ENCODE results near the gene SHISAL2B.
"Not testable (repeated sequence)": the region's sequence is repeated elsewhere in the genome, so short reads cannot be mapped to it uniquely, and the experiment has no call there.

Gene SHISAL2B

GRCh38 chr5:64659289-64659688, 31.0 kb upstream of the SHISAL2B start:
- no peak overlapping the region for H3K27ac ChIP-seq (ENCODE audit: low read depth, low read length)
- no peak overlapping the region for H3K9ac ChIP-seq (ENCODE audit: low read length)
- TF ChIP-seq CTCF (IDR thresholded peaks at IDR 0.05; ENCODE audit: insufficient read depth, low read length, poor library complexity, severe bottlenecking), result no peak
- no peak for TF ChIP-seq EZH2phosphoT487 (conservative IDR thresholded peaks at IDR 0.05; ENCODE audit: low read length)
- H3K9me3 ChIP-seq (ENCODE audit: insufficient read depth, low read length), result no peaks in the 10 kb centered on the region
- H3K9me2 ChIP-seq (replicated peaks; ENCODE audit: insufficient read depth, low read length), result no peaks in the 10 kb centered on the region; the same call in 1 of the 2 replicates
- H2AFZ ChIP-seq (ENCODE audit: low read depth, low read length, severe bottlenecking), result no peak overlapping the region
- no peaks in the 10 kb centered on the region for H3K27me3 ChIP-seq (ENCODE audit: low read length)
- H3K79me2 ChIP-seq (ENCODE audit: insufficient read depth, low read length), result no peaks in the 10 kb centered on the region
- H3K4me3 ChIP-seq (ENCODE audit: insufficient read depth, low read length, poor library complexity, severe bottlenecking), result no peak overlapping the region
- no peaks in the 10 kb centered on the region for H3F3A ChIP-seq (ENCODE audit: insufficient read depth)
- no peaks in the 10 kb centered on the region for H3K36me3 ChIP-seq (ENCODE audit: low read length)
- H4K20me1 ChIP-seq (ENCODE audit: low read depth, low read length), result no peaks in the 10 kb centered on the region
- H3K4me2 ChIP-seq (ENCODE audit: low read depth, low read length, poor library complexity, severe bottlenecking), result no peak overlapping the region

GRCh38 chr5:64663181-64663580, 27.1 kb upstream of the SHISAL2B start:
- H3K4me2 ChIP-seq (ENCODE audit: low read depth, low read length, poor library complexity, severe bottlenecking); H3K9ac ChIP-seq (ENCODE audit: low read length); H3K9me2 ChIP-seq (replicated peaks; ENCODE audit: insufficient read depth, low read length); H4K20me1 ChIP-seq (ENCODE audit: low read depth, low read length); H3K4me3 ChIP-seq (ENCODE audit: insufficient read depth, low read length, poor library complexity, severe bottlenecking); H3K27ac ChIP-seq (ENCODE audit: low read depth, low read length); H3K27me3 ChIP-seq (ENCODE audit: low read length); H3K9me3 ChIP-seq (ENCODE audit: insufficient read depth, low read length); H2AFZ ChIP-seq (ENCODE audit: low read depth, low read length, severe bottlenecking); H3K36me3 ChIP-seq (ENCODE audit: low read length); H3K79me2 ChIP-seq (ENCODE audit: insufficient read depth, low read length); H3F3A ChIP-seq (ENCODE audit: insufficient read depth): not testable (repeated sequence)

DNA sequence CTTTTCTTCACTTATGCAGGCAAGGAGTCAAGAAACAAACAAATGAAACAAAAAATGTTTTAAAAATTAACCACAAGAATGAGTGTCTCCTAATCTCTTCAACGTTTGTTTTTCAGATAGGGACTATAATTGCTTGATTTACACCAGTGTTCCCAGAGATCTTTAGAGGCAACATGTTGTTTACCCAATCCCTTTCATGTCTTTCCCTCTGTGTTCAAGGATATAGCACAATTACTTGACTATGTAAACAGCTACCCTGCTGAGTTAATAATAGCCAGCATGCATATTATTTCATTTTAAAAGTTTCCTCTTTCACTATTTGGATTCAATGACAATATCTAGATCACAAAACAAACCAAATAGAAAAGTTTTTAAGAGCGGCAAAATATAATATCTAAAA, 25.1 kb upstream of the SHISAL2B start:
- no peak overlapping the region for H2AFZ ChIP-seq (ENCODE audit: low read depth, low read length, severe bottlenecking)
- TF ChIP-seq EZH2phosphoT487 (conservative IDR thresholded peaks at IDR 0.05; ENCODE audit: low read length) (no peak), CTCF (IDR thresholded peaks at IDR 0.05; ENCODE audit: insufficient read depth, low read length, poor library complexity, severe bottlenecking) (no peak)
- no peaks in the 10 kb centered on the region for H3F3A ChIP-seq (ENCODE audit: insufficient read depth)
- no peak overlapping the region for H3K4me2 ChIP-seq (ENCODE audit: low read depth, low read length, poor library complexity, severe bottlenecking)
- H4K20me1 ChIP-seq (ENCODE audit: low read depth, low read length), result no peaks in the 10 kb centered on the region
- no peaks in the 10 kb centered on the region for H3K36me3 ChIP-seq (ENCODE audit: low read length)
- H3K27me3 ChIP-seq (ENCODE audit: low read length), result no peaks in the 10 kb centered on the region
- no peak overlapping the region for H3K27ac ChIP-seq (ENCODE audit: low read depth, low read length)
- H3K9me2 ChIP-seq (replicated peaks; ENCODE audit: insufficient read depth, low read length), result no peaks in the 10 kb centered on the region
- no peaks in the 10 kb centered on the region for H3K79me2 ChIP-seq (ENCODE audit: insufficient read depth, low read length)
- no peak overlapping the region for H3K4me3 ChIP-seq (ENCODE audit: insufficient read depth, low read length, poor library complexity, severe bottlenecking)
- no peaks in the 10 kb centered on the region for H3K9me3 ChIP-seq (ENCODE audit: insufficient read depth, low read length)
- H3K9ac ChIP-seq (ENCODE audit: low read length), result no peak overlapping the region

DNA sequence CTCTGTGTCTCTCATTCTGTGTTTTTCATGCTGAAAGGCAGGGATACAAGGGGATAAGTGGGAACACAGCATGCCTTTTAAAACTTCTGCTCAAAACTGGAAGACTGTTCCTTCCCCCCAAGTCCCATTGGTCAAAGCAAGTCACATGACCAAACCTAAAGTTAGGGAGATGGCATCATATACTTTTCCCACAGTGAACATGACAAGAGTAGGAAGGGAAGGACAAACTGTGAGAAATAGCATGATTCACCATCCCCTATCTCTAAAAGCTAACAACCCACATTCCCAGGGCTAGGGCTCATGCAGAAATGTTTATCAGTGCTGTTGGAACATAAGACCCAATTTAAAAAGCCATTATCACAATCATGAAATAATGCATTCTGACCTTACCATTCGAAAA, 24.2 kb upstream of the SHISAL2B start:
- no peak overlapping the region for H3K4me3 ChIP-seq (ENCODE audit: insufficient read depth, low read length, poor library complexity, severe bottlenecking)
- no peaks in the 10 kb centered on the region for H3K36me3 ChIP-seq (ENCODE audit: low read length)
- no peak overlapping the region for H3K4me2 ChIP-seq (ENCODE audit: low read depth, low read length, poor library complexity, severe bottlenecking)
- no peaks in the 10 kb centered on the region for H3K27me3 ChIP-seq (ENCODE audit: low read length)
- no peaks in the 10 kb centered on the region for H3K79me2 ChIP-seq (ENCODE audit: insufficient read depth, low read length)
- no peak overlapping the region for H3K9ac ChIP-seq (ENCODE audit: low read length)
- H3K9me3 ChIP-seq (ENCODE audit: insufficient read depth, low read length), result no peaks in the 10 kb centered on the region
- no peak overlapping the region for H3K27ac ChIP-seq (ENCODE audit: low read depth, low read length)
- H3F3A ChIP-seq (ENCODE audit: insufficient read depth), result no peaks in the 10 kb centered on the region
- no peaks in the 10 kb centered on the region for H4K20me1 ChIP-seq (ENCODE audit: low read depth, low read length)
- H2AFZ ChIP-seq (ENCODE audit: low read depth, low read length, severe bottlenecking), result no peak overlapping the region
- H3K9me2 ChIP-seq (replicated peaks; ENCODE audit: insufficient read depth, low read length), result no peaks in the 10 kb centered on the region
- TF ChIP-seq EZH2phosphoT487 (conservative IDR thresholded peaks at IDR 0.05; ENCODE audit: low read length) (no peak), CTCF (IDR thresholded peaks at IDR 0.05; ENCODE audit: insufficient read depth, low read length, poor library complexity, severe bottlenecking) (no peak)

All from SU-DHL-6 (cell line).